D721Med (cell line): ENCODE data around the gene CDYL.

Experiments
- DNase-seq: peaks from one replicate; pipeline ENCODE4 v3.0.0; 2011; ENCODE audit warnings: low spot score; ENCODE audit not compliant: insufficient read length
- FAIRE-seq: peaks from 2 replicates; lab custom pipeline; 2011; peaks lifted over from hg19 to GRCh38; lab: Jason Lieb, UNC
- TF ChIP-seq, protein P1 (sequence below): IDR thresholded peaks from 2 replicates; pipeline ENCODE4 v1.5.1; 2012; ENCODE audit warnings: mild to moderate bottlenecking, control low read depth; ENCODE audit not compliant: insufficient read depth; ENCODE audit errors: missing control alignments

The CDYL gene

DNA sequence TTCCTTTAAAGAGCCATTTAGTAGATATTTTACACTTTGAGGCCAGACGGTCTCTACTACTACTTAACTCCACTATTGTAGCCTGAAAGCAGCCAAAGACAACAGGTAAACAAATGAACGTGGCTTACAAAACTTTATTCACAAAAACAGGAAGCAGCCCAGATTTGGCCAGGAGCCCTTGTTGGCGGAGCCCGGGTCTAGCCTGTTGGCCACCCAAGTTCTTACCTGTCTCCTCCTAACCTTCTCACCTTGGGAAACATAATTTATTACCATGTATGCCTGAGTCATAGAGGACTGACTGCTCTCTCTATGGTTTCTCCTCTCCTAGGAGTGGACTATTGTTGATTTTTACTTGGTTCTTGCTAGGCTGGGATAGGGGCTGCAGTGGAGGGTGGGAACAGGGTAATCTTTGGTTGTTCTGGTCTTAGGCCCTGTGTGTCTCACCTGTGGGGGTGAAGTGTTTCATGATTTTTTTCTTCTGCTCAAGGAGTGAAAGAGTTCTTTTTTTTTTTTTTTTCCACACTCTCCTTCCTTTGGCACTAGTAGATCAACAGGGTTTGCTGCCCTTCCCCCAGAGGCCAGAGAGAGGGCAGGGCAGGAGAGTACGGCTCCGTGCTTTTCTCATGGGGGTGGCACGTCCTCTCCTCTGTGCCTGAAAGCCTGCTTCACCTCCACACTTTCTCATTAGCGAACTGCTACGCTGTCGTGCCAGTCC, 137.7 kb downstream of the CDYL start:
- DNase-seq = no peak
- TF ChIP-seq, protein P1, sequence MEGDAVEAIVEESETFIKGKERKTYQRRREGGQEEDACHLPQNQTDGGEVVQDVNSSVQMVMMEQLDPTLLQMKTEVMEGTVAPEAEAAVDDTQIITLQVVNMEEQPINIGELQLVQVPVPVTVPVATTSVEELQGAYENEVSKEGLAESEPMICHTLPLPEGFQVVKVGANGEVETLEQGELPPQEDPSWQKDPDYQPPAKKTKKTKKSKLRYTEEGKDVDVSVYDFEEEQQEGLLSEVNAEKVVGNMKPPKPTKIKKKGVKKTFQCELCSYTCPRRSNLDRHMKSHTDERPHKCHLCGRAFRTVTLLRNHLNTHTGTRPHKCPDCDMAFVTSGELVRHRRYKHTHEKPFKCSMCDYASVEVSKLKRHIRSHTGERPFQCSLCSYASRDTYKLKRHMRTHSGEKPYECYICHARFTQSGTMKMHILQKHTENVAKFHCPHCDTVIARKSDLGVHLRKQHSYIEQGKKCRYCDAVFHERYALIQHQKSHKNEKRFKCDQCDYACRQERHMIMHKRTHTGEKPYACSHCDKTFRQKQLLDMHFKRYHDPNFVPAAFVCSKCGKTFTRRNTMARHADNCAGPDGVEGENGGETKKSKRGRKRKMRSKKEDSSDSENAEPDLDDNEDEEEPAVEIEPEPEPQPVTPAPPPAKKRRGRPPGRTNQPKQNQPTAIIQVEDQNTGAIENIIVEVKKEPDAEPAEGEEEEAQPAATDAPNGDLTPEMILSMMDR = no peak
- no peak for FAIRE-seq

DNA sequence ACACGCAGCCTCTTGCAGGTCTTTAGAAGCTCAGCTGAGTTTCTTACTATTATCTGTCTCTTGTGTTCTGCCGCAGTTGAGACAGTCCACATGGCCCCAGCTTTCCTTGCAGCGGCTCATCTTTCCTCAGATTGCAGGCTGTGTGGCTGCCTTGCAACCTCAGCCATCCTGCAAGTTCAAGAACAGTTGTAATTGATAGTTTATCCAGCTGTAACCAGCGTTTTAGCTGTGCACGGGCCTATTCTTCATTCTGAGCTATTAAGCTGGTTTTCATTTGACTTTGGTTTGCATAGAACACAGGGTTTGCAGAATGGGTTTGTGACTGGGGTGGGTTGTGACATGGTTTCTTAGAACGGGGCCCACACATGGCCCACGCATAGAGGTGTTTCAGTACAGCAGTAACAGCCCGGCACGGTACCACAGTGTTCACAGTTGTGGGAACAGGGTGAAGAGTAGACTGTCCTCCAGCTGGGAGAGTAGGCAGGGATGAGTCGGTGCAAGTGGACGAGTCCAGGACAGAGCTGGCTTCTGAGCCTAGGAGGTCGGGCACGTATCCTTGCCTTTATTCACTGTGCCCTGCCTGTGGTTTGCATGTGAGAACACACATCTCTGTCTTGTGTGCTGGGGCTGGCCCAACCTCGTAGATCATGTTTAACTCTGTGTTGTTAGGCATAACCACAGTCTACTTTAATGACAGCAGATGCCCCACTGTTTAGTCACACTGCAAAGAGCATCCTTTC, 138.4 kb downstream of the CDYL start:
- FAIRE-seq = no peak
- TF ChIP-seq, protein P1 = no peak
- no peak for DNase-seq

DNA sequence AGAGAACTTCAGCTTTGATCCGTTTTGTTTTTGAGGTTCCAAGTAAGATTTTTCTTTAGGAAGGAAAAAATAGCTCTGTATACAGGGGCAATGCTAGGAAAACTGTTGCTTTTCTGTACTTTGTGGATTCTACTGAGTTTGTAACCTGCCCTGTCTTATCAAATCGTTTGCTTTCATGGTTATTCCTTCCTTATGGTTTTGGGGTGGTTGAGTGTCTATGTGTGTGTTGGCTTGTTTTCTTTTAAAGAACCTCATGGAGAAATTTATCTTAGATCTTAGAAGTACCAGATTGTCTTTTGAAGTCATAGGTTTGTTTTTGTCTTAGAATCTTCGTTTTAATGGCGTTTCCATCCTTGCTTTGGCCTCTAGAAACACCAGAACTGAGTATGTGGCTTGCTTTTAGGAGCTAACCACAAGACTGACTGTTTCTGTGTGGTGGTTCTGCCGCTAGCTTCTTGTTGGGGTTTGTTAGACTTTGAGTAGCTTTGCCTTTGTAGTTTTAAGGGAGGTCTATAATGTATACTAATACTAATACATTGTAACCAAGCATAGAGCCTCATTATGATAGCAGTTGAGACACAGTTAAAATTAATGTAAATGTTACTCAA, 140.9 kb downstream of the CDYL start:
- FAIRE-seq = no peak
- TF ChIP-seq, protein P1 = no peak
- DNase-seq = no peak

DNA sequence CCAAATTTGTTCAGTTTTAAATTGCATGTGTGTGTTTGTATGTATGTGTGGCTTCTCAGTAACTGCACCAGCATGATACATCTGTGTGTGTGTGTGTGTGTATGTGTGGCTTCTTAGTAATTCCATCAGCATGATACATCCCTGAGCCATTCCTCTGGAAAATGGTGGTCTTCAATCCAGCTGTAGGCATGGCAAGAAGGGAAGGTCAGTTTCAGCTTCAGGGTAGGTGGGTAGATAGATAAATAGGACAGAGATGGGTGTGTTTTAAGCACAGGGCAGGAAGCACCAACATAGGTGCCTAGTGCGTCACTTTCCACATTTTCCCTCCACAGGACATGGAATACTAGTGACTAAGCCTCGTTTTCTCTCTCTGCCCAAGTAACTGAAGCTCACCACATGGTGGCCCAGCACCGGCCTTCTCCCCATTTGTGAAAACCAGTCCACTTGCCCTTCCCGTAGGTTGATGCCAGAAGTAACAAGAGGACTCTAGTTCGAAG, 144.8 kb downstream of the CDYL start:
- TF ChIP-seq, protein P1 = no peak
- FAIRE-seq = no peak
- no peak for DNase-seq

DNA sequence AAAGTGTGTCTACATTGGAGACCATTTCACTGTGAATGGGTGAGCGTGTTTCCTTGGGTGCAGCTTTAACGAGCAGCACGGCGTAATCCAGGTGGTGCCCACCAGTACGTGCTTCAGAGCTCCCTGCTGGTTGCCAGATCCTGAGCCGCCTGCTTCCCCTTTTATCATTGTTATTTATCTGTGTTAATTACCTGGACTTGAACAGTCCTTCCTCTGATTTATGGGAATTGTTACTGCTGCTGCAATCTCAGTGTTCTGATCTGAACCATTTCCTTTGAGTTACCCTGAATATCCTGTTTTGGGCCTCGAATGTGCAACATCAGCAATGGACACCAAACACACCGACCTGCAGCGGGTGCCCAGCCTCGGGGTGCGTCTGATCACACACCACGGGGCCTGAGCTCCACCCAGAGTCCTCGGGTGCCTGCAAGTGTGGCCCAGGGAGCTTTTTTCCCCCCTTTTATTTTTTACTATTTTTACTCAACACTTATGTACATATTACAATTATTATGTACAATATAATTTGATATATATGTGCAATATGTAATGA, 146.4 kb downstream of the CDYL start:
- no peak for FAIRE-seq

DNA sequence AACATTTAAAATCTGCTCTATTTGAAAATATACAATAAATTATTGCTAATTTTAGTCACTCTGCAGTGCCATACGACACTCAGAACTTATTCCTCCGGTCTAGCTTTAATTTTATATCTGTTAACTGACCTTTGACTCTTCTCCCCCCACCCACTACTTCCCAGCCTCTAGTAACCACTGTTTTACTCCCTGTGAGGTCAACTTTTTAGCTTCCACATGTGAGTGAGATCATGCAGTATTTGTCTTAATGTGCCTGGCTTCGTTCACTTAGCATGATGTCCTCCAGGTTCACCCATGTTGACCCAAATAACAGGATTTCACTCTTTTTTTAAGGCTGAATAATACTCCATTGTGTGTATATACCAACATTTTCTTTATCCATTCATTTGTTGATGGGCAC, 146.9 kb downstream of the CDYL start:
- DNase-seq = no peak
- TF ChIP-seq, protein P1 = no peak
- no peak for FAIRE-seq

More for the DNA sequence above, 146.4 kb downstream of the CDYL start:
- TF ChIP-seq, protein P1 = no peak
- DNase-seq = no peak
